Cerebellar cortex (tissue), 1 donor: Measurements from ENCODE around the gene IGFALS.
A peak's percentile ranks its signal among the peaks of the same experiment; 100 is the strongest.

Source experiments
- DNase-seq: peaks from one replicate; pipeline ENCODE4 v3.0.0-alpha.2; 2015; ENCODE audit warnings: low spot score

IGFALS gene

DNA sequence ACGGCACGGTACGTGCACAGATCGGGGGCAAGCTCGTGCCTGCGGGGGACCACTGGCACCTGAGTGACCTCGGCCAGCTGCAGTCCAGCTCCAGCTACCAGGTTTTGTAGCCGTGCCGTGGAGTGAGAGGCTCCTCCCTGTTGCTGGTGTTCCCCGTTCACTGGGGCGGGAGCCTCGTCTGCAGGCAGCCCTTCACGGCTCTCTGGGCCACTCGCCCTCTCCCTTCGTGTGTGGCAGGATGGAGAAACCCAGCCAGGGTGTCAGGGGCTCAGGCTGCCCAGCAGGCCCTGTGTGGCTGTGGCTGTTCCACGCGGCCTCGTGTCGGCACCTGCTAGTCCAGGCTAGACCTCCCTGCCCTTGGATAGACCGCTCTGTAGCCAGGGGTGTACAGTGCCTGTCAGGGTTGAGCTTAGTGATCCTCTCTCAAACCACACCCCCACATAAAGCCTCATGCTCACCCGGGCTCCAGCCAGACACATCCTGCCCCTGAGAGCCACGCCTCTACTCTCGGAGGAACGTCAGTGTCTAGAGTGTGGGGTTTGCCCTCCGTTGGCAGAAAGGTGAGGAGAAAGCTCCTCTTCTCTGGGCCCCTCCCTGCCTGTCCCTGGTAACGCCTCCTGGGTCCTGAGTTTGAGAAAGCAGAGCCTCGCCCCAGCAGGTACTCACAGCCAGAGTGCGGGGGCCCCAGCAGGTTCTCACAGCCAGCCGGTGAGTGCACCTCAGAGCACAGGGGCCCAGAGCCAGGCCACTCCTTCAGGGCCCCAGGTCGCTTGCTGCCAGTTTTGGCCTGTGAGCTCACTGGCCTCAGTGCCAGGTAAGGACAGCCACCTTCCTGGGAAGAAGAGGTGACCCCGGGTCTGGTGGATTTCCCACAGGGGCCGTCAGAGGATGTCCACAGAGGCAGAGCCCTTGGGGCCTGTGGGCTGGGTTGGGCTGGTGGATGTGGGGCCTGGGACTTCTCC lies 49.8 kb downstream of the IGFALS start:
- DNase-seq, result peak; percentile 16

- DNase-seq, result peak; percentile 7
Observed at GRCh38 chr16:1741553-1742165, 51.8 kb downstream of the IGFALS start.

- no peak for DNase-seq
Observed at GRCh38 chr16:1740781-1741490, 52.6 kb downstream of the IGFALS start.
